ENCODE results near the gene PDE6D. TPM values are rescaled to one million over a fixed set of nuclear protein-coding genes. Genes with fewer than 3 reads are reported as not detected.
A peak's percentile ranks its signal among the peaks of the same experiment; 100 is the strongest.

The PDE6D gene
- total RNA-seq, 2 donors from 2014 or later: 16.6 to 18.8 TPM

GRCh38 chr2:231687961-231688360 is 93.1 kb downstream of the PDE6D start:
- intact Hi-C loops (cut with DNase I): no loop called here
- ATAC-seq: no peak

GRCh38 chr2:231687133-231687852 is 93.8 kb downstream of the PDE6D start:
- ATAC-seq (peak; percentile 73 to 74), DNase-seq (peak; percentile 73)
- intact Hi-C loops (cut with DNase I): no loop called here

More at GRCh38 chr2:231687961-231688360, 93.1 kb downstream of the PDE6D start:
- no peak for DNase-seq

GRCh38 chr2:231686192-231687100 is 94.6 kb downstream of the PDE6D start:
- DNase-seq (no peak), ATAC-seq (no peak)
- intact Hi-C loops (cut with DNase I): no loop called here

- DNase-seq (no peak), ATAC-seq (no peak)
- intact Hi-C loops (cut with DNase I): no loop called here
Observed at GRCh38 chr2:231685349-231686191, 95.5 kb downstream of the PDE6D start.

GRCh38 chr2:231684314-231685223 is 96.5 kb downstream of the PDE6D start:
- ATAC-seq: peak; percentile 23 to 36
- peak; percentile 68 for DNase-seq
- intact Hi-C loops (cut with DNase I): no loop called here

GRCh38 chr2:231683292-231684235 is 97.5 kb downstream of the PDE6D start:
- ATAC-seq (no peak), DNase-seq (no peak)
- intact Hi-C loops (cut with DNase I): no loop called here

- intact Hi-C loops (cut with DNase I): no loop called here
- ATAC-seq (no peak), DNase-seq (no peak)
Observed at GRCh38 chr2:231682603-231683291, 98.3 kb downstream of the PDE6D start.

Other genes with a start within 250 kb of the PDE6D start
- not detected for gene TEX44, start 188.4 kb downstream of the PDE6D start, total RNA-seq
- gene PTMA, start 72.8 kb downstream of the PDE6D start, total RNA-seq: 100 to 1,000 TPM; 343 to 402 TPM
- 10 to 100 TPM; 15.6 to 16.9 TPM for gene COPS7B, start 5.2 kb upstream of the PDE6D start, total RNA-seq
- gene NPPC, start 145.1 kb upstream of the PDE6D start, total RNA-seq: 1 to 10 TPM; 3.7 to 7.2 TPM
- gene DIS3L2, start 180.4 kb upstream of the PDE6D start, total RNA-seq: 10 to 100 TPM; 17.6 to 18.6 TPM

Measured in left cardiac atrium (tissue), 4 donors.